ENCODE measurements around the gene HPS5.
"Not testable (repeated sequence)": the region's sequence is repeated elsewhere in the genome, so short reads cannot be mapped to it uniquely, and the experiment has no call there.

The HPS5 gene

DNA sequence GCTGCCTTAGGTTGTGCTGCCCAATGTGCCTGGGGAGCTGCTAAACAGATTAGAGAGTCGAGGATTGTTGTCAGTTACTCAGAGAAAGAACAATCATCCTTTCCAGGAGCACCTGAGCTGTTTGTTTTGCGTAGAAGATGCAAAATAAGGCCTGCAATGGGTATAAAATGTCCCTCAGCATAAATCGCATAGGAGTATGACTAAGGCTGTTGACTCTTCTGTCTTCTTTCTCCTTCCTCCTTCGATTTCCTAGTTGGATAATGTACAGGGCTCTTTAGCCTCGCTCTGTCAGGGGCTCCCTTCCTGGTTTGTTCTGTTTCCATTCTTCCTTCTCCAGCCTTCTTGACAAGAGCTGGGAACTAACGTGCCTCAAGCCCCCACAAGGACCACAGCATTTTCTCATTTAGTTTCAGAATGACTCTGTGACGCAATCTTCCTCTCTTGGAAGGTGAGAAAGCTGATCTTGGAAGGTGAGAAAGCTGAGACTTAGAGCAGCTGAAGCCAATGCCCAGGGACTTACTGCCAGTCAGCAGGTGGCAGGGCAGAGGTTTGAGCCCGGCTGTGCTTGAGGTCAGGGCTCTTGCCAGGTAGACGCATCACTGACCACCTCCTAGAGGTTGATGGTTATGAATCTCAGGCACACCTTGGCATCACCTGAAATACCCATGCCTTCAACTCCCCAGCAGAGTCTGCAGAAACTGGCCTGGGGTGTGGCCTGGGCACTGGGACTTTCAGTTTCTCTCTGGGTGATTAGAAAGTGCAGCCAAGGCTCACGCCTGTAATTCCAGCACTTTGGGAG, 54.4 kb downstream of the HPS5 start:
- not testable (repeated sequence) for DNase-seq

DNA sequence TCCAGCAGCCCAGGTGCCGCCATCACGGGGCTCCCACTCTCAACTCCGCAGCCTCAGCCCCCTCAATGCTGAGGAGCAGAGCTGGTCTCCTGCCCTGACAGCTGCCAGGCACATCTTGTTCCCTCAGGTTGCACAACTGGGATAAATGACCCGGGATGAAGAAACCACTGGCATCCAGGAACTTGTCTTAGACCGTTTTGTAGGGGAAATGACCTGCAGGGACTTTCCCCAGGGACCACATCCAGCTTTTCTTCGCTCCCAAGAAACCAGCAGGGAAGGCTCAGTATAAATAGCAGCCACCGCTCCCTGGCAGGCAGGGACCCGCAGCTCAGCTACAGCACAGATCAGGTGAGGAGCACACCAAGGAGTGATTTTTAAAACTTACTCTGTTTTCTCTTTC, 56.0 kb downstream of the HPS5 start, which contains the start of gene SAA1:
SAA1 (plus strand) TSS at position 316 of the 400 bp plus-strand sequence. CDS start 624 bp downstream, outside the sequence.
- no peak for DNase-seq

DNA sequence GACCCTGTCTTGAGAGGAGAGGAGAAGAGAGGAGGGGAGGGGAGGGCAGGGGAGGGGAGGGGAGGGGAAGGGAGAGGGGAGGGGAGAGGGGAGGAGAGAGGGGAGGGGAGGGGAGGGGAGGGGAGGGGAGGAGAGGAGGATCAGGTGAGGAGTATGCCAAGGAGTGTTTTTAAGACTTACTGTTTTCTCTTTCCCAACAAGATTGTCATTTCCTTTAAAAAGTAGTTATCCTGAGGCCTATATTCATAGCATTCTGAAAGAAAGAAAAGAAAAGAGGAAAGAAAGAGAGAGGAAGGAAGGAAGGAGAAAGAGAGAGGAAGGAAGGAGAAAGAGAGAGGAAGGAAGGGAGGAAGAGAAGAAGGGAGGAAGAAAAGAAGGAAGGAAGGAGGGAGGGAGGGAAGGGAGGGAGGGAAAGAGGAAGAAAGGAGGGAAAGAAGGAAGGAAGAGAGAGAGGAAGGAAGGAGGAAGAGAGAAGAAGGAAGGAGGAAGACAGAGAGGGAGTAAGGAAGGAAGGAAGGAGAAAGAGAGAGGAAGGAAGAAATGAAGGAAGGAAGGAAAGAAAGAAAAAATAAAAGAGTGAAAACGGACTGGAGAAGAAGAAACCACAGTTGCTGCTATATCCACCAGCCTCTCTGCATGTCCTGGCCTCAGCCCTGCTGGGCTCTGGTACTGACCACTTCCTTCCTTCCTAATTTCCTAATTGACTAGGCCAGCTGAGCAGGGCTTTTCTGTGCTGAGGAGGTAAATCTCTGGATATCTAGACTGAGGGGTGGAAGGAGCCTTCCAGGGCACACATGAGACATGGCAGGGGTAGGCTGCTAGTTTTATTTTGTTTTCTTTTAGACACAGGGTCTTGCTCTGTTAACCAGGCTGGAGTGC, 57.0 kb downstream of the HPS5 start:
- no peak for DNase-seq

DNA sequence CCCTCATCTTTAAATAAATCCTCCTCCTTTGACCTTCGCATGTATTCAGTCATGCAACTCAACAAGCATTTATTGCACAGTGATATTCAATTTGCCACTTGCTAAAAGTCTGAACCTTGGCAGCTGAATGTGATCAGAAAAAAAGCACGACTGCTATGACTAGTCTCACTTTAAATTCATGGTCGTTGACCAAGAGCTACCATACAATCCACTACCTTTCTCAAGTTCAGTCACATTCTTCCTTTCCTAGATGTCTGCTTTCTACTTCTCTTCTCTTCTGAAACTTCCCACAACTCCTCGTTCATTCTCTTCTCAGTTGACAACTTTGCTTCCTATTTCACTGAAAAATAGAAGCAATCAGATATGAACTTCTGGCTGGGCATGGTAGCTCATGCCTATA, 57.9 kb downstream of the HPS5 start:
- no peak for DNase-seq

DNA sequence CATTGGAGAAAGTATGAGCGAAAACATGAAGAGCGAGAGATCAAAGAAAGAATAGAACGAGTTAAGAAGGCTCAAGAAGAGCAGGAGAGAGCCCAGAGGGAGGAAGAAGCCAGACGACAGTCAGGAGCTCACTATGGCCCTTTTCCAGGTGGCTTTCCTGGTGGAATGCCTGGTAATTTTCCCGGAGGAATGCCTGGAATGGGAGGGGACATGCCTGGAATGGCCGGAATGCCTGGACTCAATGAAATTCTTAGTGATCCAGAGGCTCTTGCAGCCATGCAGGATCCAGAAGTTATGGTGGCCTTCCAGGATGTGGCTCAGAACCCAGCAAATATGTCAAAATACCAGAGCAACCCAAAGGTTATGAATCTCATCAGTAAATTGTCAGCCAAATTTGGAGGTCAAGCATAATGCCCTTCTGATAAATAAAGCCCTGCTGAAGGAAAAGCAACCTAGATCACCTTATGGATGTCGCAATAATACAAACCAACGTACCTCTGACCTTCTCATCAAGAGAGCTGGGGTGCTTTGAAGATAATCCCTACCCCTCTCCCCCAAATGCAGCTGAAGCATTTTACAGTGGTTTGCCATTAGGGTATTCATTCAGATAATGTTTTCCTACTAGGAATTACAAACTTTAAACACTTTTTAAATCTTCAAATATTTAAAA, 59.1 kb downstream of the HPS5 start:
- not testable (repeated sequence) for DNase-seq

DNA sequence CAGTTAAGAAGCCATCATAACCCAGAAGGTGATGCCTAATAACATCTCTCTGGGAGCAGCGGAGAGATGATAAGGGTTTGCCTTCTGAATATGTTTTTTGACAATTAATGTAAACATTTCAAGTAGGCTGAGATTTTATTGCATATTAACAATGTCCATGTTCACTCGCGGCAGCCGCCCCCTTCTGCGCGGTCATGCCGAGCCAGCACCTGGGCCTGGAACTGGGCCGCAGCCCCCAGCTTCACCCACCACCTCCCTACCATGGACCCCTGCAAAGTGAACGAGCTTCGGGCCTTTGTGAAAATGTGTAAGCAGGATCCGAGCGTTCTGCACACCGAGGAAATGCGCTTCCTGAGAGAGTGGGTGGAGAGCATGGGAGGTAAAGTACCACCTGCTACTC, 60.2 kb downstream of the HPS5 start:
- DNase-seq: no peak

DNA sequence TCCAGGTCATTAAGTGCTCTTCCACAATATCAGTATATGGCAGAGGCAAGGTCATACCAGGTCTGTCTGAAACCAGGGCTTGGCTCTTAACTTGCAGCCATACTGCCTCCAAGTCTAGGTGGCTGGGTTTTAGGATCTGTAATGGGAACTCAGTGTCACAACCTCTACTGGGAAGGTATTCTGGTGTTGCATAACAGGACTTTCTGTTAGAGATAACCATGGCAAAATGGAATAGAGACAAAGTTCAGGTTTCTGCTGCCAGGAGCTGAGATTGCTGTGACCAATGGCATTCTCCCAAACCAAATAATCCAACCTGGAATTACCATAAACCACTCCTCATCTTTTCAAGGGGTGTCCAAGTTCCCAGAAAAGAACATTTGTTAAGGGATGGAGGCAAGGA, 62.7 kb downstream of the HPS5 start:
- no peak for DNase-seq

DNA sequence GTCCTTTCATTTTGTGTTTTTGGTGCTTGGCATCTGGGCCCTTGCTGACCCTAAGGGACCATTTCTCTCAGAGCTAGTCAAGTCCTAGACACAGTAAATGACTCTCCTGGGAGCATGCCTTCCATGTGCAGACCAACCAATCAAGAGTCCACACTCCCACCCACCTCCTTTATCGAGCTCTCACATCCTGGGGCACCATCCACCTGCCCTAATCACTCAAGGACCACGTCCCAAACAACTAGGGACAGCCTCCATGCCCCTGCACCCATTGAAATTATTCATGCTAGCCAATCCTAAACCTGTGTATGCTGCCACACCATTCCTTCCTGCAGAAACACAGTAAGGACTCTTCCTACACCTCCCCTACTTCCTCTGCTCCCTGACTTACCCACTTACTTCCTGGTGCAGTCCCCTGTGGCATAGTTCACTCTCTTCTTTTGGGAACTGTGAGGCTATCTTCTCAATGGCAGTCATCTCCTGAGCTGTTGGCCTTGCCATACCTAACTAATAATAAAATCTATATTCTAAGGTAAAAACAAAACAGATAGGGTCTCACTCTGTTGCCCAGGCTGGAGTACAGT, 67.1 kb downstream of the HPS5 start:
- no peak for DNase-seq

DNA sequence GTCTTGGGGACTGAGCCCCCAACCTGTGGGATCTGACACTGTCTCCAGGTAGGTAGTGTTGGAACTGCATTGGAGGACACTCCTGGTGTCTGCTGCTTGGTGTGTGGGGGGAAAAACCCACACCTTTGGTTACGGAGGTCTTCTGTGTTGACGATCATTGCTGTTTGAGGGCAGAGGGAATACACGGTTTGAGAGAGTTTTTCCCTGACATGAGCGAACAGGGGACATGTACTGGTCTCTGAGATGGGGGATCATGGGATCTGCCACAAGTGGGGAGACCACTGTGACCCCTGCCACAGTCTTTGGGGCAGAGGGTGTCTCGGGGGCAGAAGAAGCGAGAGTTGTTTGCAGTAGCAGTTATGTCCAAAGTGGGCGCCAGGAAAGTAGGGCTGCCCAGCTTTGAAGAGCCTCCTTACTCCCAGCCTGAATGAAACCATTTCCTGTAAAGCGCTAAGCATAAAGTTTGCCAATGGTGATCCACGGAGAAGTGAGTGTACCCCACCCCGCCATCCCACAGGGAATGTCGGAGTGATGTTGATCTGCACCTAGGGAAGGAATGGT, 68.1 kb downstream of the HPS5 start:
- DNase-seq: no peak

DNA sequence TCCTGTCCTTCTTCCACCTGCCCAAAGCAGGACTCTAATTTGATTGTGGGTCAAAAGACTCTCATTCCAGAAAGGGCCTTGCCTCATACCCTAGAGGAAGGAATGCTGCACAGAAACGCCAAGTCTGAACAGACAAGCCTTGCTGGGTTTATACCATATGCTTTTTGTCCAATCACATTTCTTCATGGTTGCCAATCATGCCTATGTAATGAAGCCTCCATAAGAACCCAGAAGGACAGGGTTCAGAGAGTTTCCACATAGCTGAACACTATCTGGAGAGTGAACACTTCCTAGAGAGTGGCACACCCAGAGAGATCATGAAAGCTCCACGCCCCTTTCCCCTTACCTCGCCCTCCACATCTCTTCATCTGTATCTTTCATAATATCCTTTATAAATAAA, 68.7 kb downstream of the HPS5 start:
- DNase-seq: no peak

DNA sequence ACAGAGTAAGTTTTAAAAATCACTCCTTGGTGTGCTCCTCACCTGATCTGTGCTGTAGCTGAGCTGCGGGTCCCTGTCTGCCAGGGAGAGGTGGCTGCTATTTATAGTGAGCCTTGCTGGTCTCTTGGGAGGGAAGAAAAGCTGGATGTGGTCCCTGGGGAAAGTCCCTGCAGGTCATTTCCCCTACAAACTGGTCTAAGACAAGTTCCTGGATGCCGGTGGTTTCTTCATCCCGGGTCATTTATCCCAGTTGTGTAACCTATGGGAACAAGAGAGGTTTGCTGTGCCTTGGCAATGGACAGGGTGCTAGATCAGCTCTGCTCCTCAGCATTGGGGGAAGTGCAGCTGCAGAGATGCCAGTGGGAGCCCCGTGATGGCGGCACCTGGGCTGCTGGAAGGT, 73.4 kb downstream of the HPS5 start, which contains the start of gene SAA2:
SAA2 (minus strand) TSS at position 108 of the 400 bp plus-strand sequence. CDS start 657 bp downstream, outside the sequence.
- DNase-seq: no peak

DNA sequence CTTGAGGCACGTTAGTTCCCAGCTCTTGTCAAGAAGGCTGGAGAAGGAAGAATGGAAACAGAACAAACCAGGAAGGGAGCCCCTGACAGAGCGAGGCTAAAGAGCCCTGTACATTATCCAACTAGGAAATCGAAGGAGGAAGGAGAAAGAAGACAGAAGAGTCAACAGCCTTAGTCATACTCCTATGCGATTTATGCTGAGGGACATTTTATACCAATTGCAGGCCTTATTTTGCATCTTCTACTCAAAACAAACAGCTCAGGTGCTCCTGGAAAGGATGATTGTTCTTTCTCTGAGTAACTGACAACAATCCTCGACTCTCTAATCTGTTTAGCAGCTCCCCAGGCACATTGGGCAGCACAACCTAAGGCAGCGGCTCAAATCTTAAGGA, 74.8 kb downstream of the HPS5 start:
- DNase-seq: not testable (repeated sequence)

DNA sequence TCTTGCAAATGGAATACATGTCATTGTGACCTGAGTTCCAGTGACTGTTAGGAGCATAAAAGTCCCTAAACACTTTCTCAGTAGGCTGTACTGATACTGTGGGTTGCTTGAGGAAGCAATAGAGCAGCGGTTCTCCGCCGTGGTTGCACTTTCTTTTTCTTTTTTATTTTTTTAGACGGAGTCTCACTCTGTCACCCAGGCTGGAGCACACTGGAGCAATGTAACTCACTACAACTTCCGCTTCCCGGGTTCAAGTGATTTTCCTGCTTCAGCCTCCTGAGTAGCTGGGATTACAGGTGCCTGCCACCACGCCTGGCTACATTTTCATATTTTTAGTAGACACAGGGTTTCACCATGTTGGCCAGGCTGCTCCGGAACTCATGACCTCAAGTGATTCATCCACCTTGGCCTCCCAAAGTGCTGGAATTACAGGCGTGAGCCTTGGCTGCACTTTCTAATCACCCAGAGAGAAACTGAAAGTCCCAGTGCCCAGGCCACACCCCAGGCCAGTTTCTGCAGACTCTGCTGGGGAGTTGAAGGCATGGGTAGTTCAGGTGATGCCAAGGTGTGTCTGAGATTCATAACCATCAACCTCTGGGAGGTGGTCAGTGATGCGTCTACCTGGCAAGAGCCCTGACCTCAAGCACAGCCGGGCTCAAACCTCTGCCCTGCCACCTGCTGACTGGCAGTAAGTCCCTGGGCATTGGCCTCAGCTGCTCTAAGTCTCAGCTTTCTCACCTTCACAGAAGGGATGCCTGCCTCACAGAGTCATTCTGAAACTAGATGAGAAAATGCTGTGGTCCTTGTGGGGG, 75.4 kb downstream of the HPS5 start:
- DNase-seq: peak; percentile 23

DNA sequence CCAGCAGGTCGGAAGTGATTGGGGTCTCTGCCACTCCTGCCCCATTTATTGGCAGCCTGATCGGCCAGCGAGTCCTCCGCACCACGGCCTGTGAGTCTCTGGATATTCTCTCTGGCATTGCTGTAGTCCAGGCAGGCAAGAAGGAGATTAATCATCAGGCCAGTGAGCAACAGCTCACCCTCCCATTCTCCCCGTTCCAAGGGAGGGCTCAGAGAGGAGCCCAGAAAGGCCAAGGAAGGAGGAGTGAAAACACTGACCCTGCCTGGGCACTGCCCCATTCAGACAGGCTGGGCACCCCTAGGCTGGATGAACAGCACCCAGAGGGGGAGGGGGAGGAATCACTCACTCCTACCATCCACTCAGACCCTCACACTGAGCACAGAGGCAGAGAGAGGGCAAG, 76.5 kb downstream of the HPS5 start:
- DNase-seq: no peak

DNA sequence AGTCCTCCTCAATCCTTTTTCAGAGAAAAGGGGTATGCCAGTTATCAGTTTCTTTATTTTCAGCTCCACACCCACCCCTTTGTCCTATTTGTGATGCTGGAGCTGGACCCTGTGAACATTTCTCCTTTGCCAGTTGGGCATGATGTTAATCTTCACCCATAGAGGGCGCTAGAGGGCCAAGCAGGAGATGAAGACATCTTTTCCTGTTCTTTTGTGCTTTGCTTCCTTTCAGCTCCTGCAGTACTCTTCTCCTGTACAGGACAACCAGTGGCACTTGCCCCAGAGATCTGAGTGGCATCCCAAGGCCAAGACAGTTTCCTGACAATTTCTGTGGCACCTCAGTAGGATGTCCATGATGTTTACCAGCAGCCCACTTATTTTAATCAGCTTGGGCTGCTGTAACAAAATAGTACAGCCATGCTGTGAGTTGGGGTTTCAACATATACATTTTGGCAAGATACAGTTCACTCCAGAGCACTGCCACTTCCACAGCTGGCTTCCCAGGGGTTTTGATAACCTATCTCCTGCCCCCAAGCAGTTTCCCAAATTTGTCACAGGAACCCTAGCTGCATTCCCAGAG, 78.1 kb downstream of the HPS5 start:
- DNase-seq: peak; percentile 73

DNA sequence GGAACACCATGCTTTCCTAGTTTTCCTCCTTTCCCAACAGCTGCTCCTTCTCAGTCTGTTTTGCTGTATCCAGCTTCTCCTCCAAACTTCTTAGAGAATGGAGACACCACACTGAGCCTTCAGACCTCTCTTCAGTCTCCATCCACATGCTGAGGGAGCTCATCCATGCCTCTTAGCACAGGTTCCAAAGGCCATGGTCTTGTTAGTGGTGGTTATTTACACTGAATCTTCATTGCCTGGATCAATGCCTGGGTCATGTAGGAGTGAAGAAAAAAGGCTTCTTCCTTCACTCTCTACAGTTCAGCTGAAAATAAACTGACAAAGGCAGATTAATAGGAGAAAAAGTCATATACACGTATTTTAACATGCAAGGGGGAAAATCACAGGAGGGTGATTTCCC, 82.3 kb downstream of the HPS5 start:
- DNase-seq: no peak

DNA sequence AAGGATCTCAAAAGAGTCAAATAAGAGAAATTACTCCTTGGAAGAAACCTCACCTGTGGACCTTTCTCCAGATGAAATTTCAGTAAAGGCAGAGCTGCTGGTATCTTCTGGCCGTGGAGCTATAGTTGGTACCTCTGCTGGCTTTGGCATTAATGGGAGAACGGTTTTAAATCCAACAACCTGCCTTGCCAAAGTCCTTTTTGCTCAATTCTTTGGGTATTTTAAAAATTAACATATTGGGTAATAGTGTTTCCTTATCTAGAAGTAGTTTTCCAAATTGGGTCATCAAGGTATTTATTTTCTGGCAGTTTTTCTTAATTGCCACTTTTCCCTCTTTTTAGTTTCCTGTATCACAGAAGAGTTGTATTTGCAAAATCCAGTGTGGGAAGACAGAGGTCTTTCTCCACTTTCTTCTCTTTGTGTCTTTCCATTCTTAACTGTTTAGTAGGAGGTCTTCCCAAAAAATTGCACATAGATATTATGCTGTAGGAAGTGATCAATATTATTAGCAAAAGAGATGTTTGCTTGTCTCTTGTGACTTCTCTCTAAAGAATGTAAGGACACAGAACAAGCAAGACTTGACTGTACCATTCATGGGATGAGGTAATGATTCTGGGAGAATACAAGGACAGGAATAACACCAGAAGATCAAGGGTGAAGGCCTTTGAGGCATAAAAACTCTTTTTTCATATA, 85.1 kb downstream of the HPS5 start, which contains the start of gene SAA4:
SAA4 (minus strand) TSS at position 139 of the 693 bp plus-strand sequence. CDS start 876 bp downstream, outside the sequence.
- no peak for DNase-seq

DNA sequence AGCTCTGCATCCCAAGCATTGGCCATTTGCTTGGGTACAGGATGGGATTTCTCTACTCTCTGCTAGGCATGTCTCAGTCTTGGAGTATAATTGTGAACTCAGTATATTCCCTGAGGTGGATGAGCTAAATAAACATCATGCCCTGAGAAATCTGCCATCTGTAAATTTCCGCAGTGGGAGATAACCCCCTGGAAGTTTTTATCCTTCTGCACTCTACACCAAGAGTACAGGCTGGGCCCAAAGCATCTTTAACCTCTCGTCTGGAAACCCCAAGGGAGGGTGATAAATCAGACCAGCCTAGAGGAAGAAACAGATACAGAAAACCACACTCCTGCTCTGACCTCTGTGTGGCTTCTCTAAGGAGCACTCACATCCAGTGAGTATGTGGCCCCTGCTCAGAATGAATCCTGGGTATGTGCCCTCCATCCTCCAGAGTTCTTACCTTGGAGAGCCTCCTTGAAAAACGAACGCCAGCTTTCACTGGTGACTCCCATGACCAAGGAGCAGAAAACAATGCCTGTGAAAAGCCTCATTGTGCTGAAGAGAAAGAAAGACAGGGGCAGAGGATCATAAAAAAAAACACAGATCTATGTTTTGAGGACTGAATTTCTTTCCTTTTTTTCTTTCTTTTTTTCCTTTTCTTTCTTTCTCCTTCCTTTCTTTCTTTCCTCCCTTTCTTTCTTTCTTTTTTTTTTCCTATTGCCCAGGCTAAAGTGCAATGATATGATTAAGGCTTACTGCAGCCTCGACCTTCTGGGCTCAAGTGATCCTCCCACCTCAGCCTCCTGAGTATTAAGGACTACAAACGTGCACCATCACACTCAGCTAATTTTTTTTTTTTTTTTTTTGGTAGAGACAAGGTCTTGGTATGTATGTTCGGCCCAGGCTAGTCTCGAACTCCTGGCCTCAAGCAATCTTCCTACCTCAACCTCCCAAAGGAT, 86.3 kb downstream of the HPS5 start:
- no peak for DNase-seq

DNA sequence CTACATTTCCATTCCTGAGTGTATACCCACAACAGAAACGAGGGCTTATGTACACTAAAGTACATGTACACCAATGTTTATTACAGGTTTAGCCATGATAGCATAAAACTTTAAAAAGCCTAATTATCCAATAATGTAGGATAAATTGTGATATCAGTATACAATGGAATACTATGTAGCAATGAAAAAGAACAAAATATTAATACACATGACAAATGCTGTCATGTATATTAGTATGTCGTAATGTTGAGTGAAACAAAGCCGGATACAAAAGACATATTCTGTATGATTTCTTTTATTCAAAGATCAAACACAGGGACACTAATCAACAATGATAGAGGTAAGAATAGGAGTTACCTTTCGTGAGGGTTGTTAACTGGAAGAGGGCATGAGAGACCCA, 88.0 kb downstream of the HPS5 start:
- DNase-seq: no peak
